ENCODE data around the gene THAP11.
"Not testable (repeated sequence)": the region's sequence is repeated elsewhere in the genome, so short reads cannot be mapped to it uniquely, and the experiment has no call there.

Gene THAP11

GRCh38 chr16:67828651-67829050 is 13.5 kb upstream of the THAP11 start:
- H3K9me3 ChIP-seq: no peaks in the 10 kb centered on the region
- H3K4me3 ChIP-seq: no peak overlapping the region
- TF ChIP-seq, protein P1, sequence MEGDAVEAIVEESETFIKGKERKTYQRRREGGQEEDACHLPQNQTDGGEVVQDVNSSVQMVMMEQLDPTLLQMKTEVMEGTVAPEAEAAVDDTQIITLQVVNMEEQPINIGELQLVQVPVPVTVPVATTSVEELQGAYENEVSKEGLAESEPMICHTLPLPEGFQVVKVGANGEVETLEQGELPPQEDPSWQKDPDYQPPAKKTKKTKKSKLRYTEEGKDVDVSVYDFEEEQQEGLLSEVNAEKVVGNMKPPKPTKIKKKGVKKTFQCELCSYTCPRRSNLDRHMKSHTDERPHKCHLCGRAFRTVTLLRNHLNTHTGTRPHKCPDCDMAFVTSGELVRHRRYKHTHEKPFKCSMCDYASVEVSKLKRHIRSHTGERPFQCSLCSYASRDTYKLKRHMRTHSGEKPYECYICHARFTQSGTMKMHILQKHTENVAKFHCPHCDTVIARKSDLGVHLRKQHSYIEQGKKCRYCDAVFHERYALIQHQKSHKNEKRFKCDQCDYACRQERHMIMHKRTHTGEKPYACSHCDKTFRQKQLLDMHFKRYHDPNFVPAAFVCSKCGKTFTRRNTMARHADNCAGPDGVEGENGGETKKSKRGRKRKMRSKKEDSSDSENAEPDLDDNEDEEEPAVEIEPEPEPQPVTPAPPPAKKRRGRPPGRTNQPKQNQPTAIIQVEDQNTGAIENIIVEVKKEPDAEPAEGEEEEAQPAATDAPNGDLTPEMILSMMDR (IDR thresholded peaks at IDR 0.05): no peak
- DNase-seq: no peak
- H3K27me3 ChIP-seq: no peaks in the 10 kb centered on the region
- H3K4me1 ChIP-seq: peaks cover 0 to 14% (median 12%) of the 10 kb centered on the region in 4 donors
- H3K27ac ChIP-seq: no peak overlapping the region
- H3K36me3 ChIP-seq: peaks cover 19 to 71% (median 49%) of the 10 kb centered on the region in 3 donors
- intact Hi-C loops (cut with DNase I; ENCODE audit: low total_unique reads): no loop called here

DNA sequence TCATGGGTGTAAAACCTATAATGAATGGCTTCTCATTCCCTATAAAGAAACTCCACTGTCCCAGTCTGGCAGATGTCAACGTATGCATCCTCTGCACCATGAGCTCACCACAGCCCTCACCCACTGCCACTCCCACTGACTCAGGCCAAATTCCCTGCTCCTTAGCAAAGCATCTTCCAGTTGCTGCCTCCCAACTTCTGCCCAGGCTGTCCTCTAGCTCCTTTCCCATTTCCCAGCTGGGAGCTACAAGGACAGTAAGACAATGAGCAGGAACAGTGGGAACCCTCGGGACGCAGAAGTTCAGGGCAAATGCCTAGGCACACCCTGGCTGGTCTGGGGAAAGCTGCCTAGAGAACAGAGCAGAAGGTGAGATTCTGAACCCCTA is 9.1 kb upstream of the THAP11 start:
- no peaks in the 10 kb centered on the region for H3K9me3 ChIP-seq
- TF ChIP-seq, protein P1 (IDR thresholded peaks at IDR 0.05): no peak
- peaks cover 19 to 43% (median 38%) of the 10 kb centered on the region in 3 donors for H3K36me3 ChIP-seq
- H3K27ac ChIP-seq: peak overlapping the region; percentile 78 to 88
- H3K27me3 ChIP-seq: no peaks in the 10 kb centered on the region
- peak overlapping the region; percentile 76 to 82 for H3K4me3 ChIP-seq
- peaks cover 0 to 19% (median 16%) of the 10 kb centered on the region in 4 donors for H3K4me1 ChIP-seq
- DNase-seq: no peak
- intact Hi-C loops (cut with DNase I; ENCODE audit: low total_unique reads): loop anchor here (5.0 to 10.0 kb wide), 2 partner anchors 52 to 94 kb away; partner anchors contain the start of gene NRN1L

GRCh38 chr16:67833415-67834241 is 8.5 kb upstream of the THAP11 start:
- peak overlapping the region; percentile 78 to 88 for H3K27ac ChIP-seq
- intact Hi-C loops (cut with DNase I; ENCODE audit: low total_unique reads): loop anchor here (5.0 to 10.0 kb wide), 2 partner anchors 51 to 94 kb away; partner anchors contain the start of gene NRN1L

DNA sequence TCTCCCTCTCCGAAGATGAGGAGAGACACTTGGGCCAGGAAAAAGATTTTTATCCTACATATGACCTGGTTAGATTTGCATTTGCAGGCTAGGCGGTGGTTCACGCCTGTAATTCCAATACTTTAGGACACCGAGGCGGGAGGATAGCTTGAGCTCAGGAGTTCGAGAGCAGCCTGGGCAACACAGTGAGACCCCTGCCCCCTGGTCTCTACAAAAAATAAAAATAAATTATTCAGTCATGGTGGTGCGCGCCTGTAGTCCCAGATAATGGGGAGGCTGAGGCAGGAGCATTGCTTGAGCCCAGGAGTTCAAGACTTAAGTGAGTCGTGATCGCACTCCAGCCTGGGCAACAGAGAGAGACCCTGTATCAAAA is 7.9 kb upstream of the THAP11 start:
- intact Hi-C loops (cut with DNase I; ENCODE audit: low total_unique reads): loop anchor here (5.0 to 10.0 kb wide), 2 partner anchors 51 to 93 kb away; partner anchors contain the start of gene NRN1L
- H3K36me3 ChIP-seq: peaks cover 19 to 31% (median 30%) of the 10 kb centered on the region in 3 donors
- peaks cover 0 to 19% (median 16%) of the 10 kb centered on the region in 4 donors for H3K4me1 ChIP-seq
- no peaks in the 10 kb centered on the region for H3K27me3 ChIP-seq
- H3K4me3 ChIP-seq: peak overlapping the region; percentile 76 to 82
- peak overlapping the region; percentile 78 to 88 for H3K27ac ChIP-seq
- H3K9me3 ChIP-seq: no peaks in the 10 kb centered on the region
- DNase-seq: no peak
- TF ChIP-seq, protein P1 (IDR thresholded peaks at IDR 0.05): no peak

More at GRCh38 chr16:67833415-67834241, 8.5 kb upstream of the THAP11 start:
- Histone ChIP-seq H3K36me3 (peaks cover 19 to 37% (median 36%) of the 10 kb centered on the region in 3 donors), H3K4me1 (peaks cover 0 to 19% (median 16%) of the 10 kb centered on the region in 4 donors), H3K9me3 (no peaks in the 10 kb centered on the region), H3K27me3 (no peaks in the 10 kb centered on the region), H3K4me3 (peak overlapping the region; percentile 76 to 82)
- TF ChIP-seq, protein P1 (IDR thresholded peaks at IDR 0.05): no peak
- peak; percentile 95 to 97 for DNase-seq

DNA sequence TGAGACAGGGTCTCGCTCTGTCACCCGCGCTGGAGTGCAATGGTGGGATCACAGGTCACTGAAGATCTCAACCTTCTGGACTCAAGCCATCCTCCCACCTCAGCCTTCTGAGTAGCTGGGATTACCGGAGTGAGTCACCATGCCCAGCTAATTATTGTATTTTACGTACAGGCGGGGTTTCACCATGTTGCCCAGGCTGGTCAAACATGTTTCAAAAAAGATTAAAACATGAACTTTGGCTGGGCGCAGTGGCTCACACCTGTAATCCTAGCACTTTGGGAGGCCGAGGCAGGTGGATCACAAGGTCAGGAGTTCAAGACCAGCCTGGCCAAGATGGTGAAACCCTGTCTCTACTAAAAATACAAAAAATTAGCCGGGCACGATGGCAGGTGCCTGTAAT is 4.9 kb upstream of the THAP11 start:
- intact Hi-C loops (cut with DNase I; ENCODE audit: low total_unique reads): loop anchor here (10.0 kb wide), 1 partner anchor 48 kb away; the partner anchor contains the start of gene NRN1L
- not testable (repeated sequence) for H3K4me3 ChIP-seq, DNase-seq, H3K36me3 ChIP-seq, H3K27me3 ChIP-seq, H3K27ac ChIP-seq, H3K9me3 ChIP-seq
- peaks cover 9 to 24% (median 18%) of the 10 kb centered on the region in 4 donors for H3K4me1 ChIP-seq

GRCh38 chr16:67837811-67838210 is 4.3 kb upstream of the THAP11 start:
- no peak overlapping the region for H3K4me3 ChIP-seq
- no peaks in the 10 kb centered on the region for H3K9me3 ChIP-seq
- H3K27me3 ChIP-seq: no peaks in the 10 kb centered on the region
- no peak overlapping the region for H3K27ac ChIP-seq
- H3K4me1 ChIP-seq: peaks cover 9 to 18% (median 12%) of the 10 kb centered on the region in 4 donors
- DNase-seq: no peak
- no peaks in the 10 kb centered on the region for H3K36me3 ChIP-seq
- intact Hi-C loops (cut with DNase I; ENCODE audit: low total_unique reads): loop anchor here (10.0 kb wide), 1 partner anchor 47 kb away; the partner anchor contains the start of gene NRN1L
- TF ChIP-seq, protein P1 (IDR thresholded peaks at IDR 0.05): no peak
